Measurements from ENCODE around the gene CFAP157.
"Not testable (repeated sequence)": the region's sequence is repeated elsewhere in the genome, so short reads cannot be mapped to it uniquely, and the experiment has no call there.

Gene CFAP157

GRCh38 chr9:127739614-127740330, 33.0 kb downstream of the CFAP157 start:
- DNase-seq: no peak

GRCh38 chr9:127741831-127742434, 35.1 kb downstream of the CFAP157 start:
- DNase-seq: no peak

GRCh38 chr9:127742435-127743088, 35.8 kb downstream of the CFAP157 start:
- DNase-seq: peak; percentile 61

- no peak for DNase-seq
These were observed 37.8 kb downstream of the CFAP157 start for GRCh38 chr9:127744398-127745110.

GRCh38 chr9:127746959-127747569, 40.3 kb downstream of the CFAP157 start:
- DNase-seq: no peak

- DNase-seq: no peak
These were observed 42.5 kb downstream of the CFAP157 start for GRCh38 chr9:127749090-127749787.

- no peak for DNase-seq
These were observed 44.7 kb downstream of the CFAP157 start for GRCh38 chr9:127751269-127752054.

GRCh38 chr9:127753148-127753547, 46.4 kb downstream of the CFAP157 start:
- no peak for DNase-seq

GRCh38 chr9:127753622-127754021, 46.8 kb downstream of the CFAP157 start:
- DNase-seq: no peak

GRCh38 chr9:127754099-127755060, 47.6 kb downstream of the CFAP157 start:
- DNase-seq: peak; percentile 40

- peak; percentile 21 for DNase-seq
These were observed 48.6 kb downstream of the CFAP157 start for GRCh38 chr9:127755061-127756060.

GRCh38 chr9:127756233-127756632, 49.4 kb downstream of the CFAP157 start:
- no peak for DNase-seq

GRCh38 chr9:127756776-127757175, 50.0 kb downstream of the CFAP157 start:
- not testable (repeated sequence) for DNase-seq

- DNase-seq: no peak
These were observed 52.1 kb downstream of the CFAP157 start for GRCh38 chr9:127758843-127759242.

- DNase-seq: no peak
These were observed 54.3 kb downstream of the CFAP157 start for GRCh38 chr9:127761061-127761460.

GRCh38 chr9:127761491-127761956, 54.7 kb downstream of the CFAP157 start:
- no peak for DNase-seq

- no peak for DNase-seq
These were observed 55.4 kb downstream of the CFAP157 start for GRCh38 chr9:127762111-127762676.

GRCh38 chr9:127763918-127764384, 57.2 kb downstream of the CFAP157 start:
- no peak for DNase-seq
